Pancreas (tissue), 10 donors: ENCODE measurements around the gene UBE2E2. TPM values are rescaled to one million over a fixed set of nuclear protein-coding genes. Genes with fewer than 3 reads are reported as not detected.

Experiments
- ATAC-seq, 4 donors: fragments of 200-7000 bp; cut with Tn5 transposase; one replicate each; pipeline versions ENCODE4 v1.8.0 to v1.9.1; 2020; ENCODE audit warnings: mild to moderate bottlenecking in 4 of 4, moderate library complexity in 4 of 4
- DNase-seq, 6 donors: peaks; one replicate each; pipeline ENCODE4 v3.0.0-alpha.2; 2020
- FAIRE-seq: peaks from 2 replicates; lab custom pipeline; 2012; peaks lifted over from hg19 to GRCh38; lab: Jason Lieb, UNC
- H3K27ac ChIP-seq, 4 donors: fragments of 200-600 bp; sonication (generic); 1 replicate in 3 of 4; 2 replicates in 1 of 4; pipeline versions ENCODE4 v1.5.0 to v1.8.0; 2020
- H3K27me3 ChIP-seq, 4 donors: fragments of 200-600 bp; one replicate each; pipeline ENCODE4 v1.8.0; 2021
- H3K36me3 ChIP-seq, 3 donors: fragments of 200-600 bp; sonication (generic) in 1 of 3; one replicate each; pipeline versions ENCODE4 v1.5.0 to v1.8.0; 2020 to 2021
- H3K4me1 ChIP-seq, 3 donors: fragments of 200-600 bp; one replicate each; pipeline ENCODE4 v1.8.0; 2021
- H3K4me3 ChIP-seq, 4 donors: fragments of 200-600 bp; sonication (generic) in 2 of 4; one replicate each; pipeline versions ENCODE4 v1.5.0 to v1.8.0; 2020 to 2021
- H3K9me3 ChIP-seq, 4 donors: fragments of 200-600 bp; one replicate each; pipeline ENCODE4 v1.8.0; 2021
- CTCF ChIP-seq, 4 donors: fragments of 200-600 bp; sonication (generic) in 3 of 4; IDR thresholded peaks; one replicate each; pipeline versions ENCODE4 v1.5.0 to v1.8.0; 2021; ENCODE audit warnings: antibody characterized with exemption in 4 of 4
- WGBS, 2 donors: extraction: QIAGEN DNeasy Blood & Tissue Kit; methylation state at CpG; one replicate each; pipeline ENCODE4 v1.1.7; 2013; 5-methylcytosine and 5-hydroxymethylcytosine counted together
- intact Hi-C, 3 donors: fragments of 100-400 bp; cut with DNase I; formaldehyde crosslinking; loops; one replicate each; pipeline versions ENCODE4 v1.11.1 to v1.14.2; 2022
- polyA plus RNA-seq, 2 donors: library from polyadenylated mRNA; stranded (reverse); fragments of 200-250 nt; gene quantifications; one replicate each; pipeline ENCODE4 v1.2.3, GENCODE V29; 2013
- total RNA-seq, 6 donors: library from RNA; stranded (reverse); fragmentation: NEBNext Ultra II Directional in 4 of 6; extraction: Animal tissue kit (Norgen Biotek cat#: 25700) in 4 of 6; gene quantifications; one replicate each; pipeline versions ENCODE4 v1.2.1 to v1.2.4, GENCODE V29; 2021 to 2023
- donor health status: healthy with polysubstance abuse.
- donor health status: DM: no; HTN: no; CAD: no; lungs with moderate emphysema.
- donor health status: DM: no; HTN: no; CAD: no.
- donor health status: control.
- donor health status: control.
- donor health status: Bipolar disorder and iron deficiency.
- donor health status: DM: yes; HTN: yes; CAD: no.
- donor health status: DM: no; HTN: no; CAD: no.
- donor health status: DM: no; HTN: no; CAD: no.
- donor health status: DM: yes; HTN: yes; CAD: no.

UBE2E2 gene
- total and polyA plus RNA-seq, 8 donors = 3.3 to 11.6 (median 5.8) TPM

GRCh38 chr3:23259515-23259914 is 56.4 kb downstream of the UBE2E2 start:
- H3K4me3 ChIP-seq = no peak overlapping the region
- H3K36me3 ChIP-seq = no peaks in the 10 kb centered on the region
- DNase-seq = no peak
- no peak overlapping the region for H3K27ac ChIP-seq
- intact Hi-C loops = no loop called here
- no peaks in the 10 kb centered on the region for H3K27me3 ChIP-seq
- 67 to 91% methylated on average over 2 of the region's 2 CpGs for WGBS, 2 donors
- no peaks in the 10 kb centered on the region for H3K4me1 ChIP-seq
- TF ChIP-seq CTCF (IDR thresholded peaks at IDR 0.05) = no peak
- H3K9me3 ChIP-seq = no peaks in the 10 kb centered on the region
- ATAC-seq = no peak
- FAIRE-seq = no peak

GRCh38 chr3:23262766-23263165 is 59.6 kb downstream of the UBE2E2 start:
- no peaks in the 10 kb centered on the region for H3K36me3 ChIP-seq
- no peak overlapping the region for H3K4me3 ChIP-seq
- H3K27ac ChIP-seq = no peak overlapping the region
- ATAC-seq = no peak
- FAIRE-seq = no peak
- H3K9me3 ChIP-seq = no peaks in the 10 kb centered on the region
- intact Hi-C loops = no loop called here
- 91 to 92% methylated on average over 1 of the region's 1 CpG for WGBS, 2 donors
- no peaks in the 10 kb centered on the region for H3K4me1 ChIP-seq
- no peaks in the 10 kb centered on the region for H3K27me3 ChIP-seq
- DNase-seq = no peak
- TF ChIP-seq CTCF (IDR thresholded peaks at IDR 0.05) = no peak

- FAIRE-seq = no peak
These were observed 60.7 kb downstream of the UBE2E2 start for GRCh38 chr3:23263796-23264195.

GRCh38 chr3:23264413-23264812 is 61.3 kb downstream of the UBE2E2 start:
- TF ChIP-seq CTCF (IDR thresholded peaks at IDR 0.05) = no peak

More at GRCh38 chr3:23263796-23264195, 60.7 kb downstream of the UBE2E2 start:
- no peaks in the 10 kb centered on the region for H3K9me3 ChIP-seq
- no peak for DNase-seq
- WGBS, 2 donors = 70 to 76% methylated on average over 6 of the region's 6 CpGs
- H3K27me3 ChIP-seq = no peaks in the 10 kb centered on the region
- H3K4me3 ChIP-seq = no peak overlapping the region
- H3K4me1 ChIP-seq = no peaks in the 10 kb centered on the region
- H3K27ac ChIP-seq = no peak overlapping the region
- ATAC-seq = no peak
- intact Hi-C loops = no loop called here
- no peak for TF ChIP-seq CTCF (IDR thresholded peaks at IDR 0.05)
- no peaks in the 10 kb centered on the region for H3K36me3 ChIP-seq

GRCh38 chr3:23270423-23270822 is 67.3 kb downstream of the UBE2E2 start:
- WGBS, 2 donors = 84 to 85% methylated on average over 3 of the region's 3 CpGs
- Histone ChIP-seq H3K27me3 (no peaks in the 10 kb centered on the region), H3K4me1 (no peaks in the 10 kb centered on the region), H3K27ac (no peak overlapping the region), H3K4me3 (no peak overlapping the region), H3K9me3 (no peaks in the 10 kb centered on the region), H3K36me3 (no peaks in the 10 kb centered on the region)
- FAIRE-seq = no peak
- TF ChIP-seq CTCF (IDR thresholded peaks at IDR 0.05) = no peak
- ATAC-seq = no peak
- intact Hi-C loops = no loop called here
- DNase-seq = no peak

More at GRCh38 chr3:23264413-23264812, 61.3 kb downstream of the UBE2E2 start:
- FAIRE-seq = no peak
- Histone ChIP-seq H3K9me3 (no peaks in the 10 kb centered on the region), H3K27me3 (no peaks in the 10 kb centered on the region), H3K4me3 (no peak overlapping the region), H3K27ac (no peak overlapping the region), H3K4me1 (no peaks in the 10 kb centered on the region), H3K36me3 (no peaks in the 10 kb centered on the region)
- DNase-seq = no peak
- WGBS, 2 donors = 95 to 97% methylated on average over 1 of the region's 1 CpG
- ATAC-seq = no peak
- intact Hi-C loops = no loop called here
